A549 (cell line): Measurements from ENCODE around the gene AKAP6.

Experiments
- CTCF ChIP-seq: fragments of >200 bp; sonication (Bioruptor Twin); formaldehyde crosslinking; IDR thresholded peaks from 3 replicates; pipeline ENCODE4 v1.5.1; 2016
- FOSB ChIP-seq: fragments of 250-450 bp; sonication (Bioruptor Pico); IDR thresholded peaks from 2 replicates; pipeline ENCODE4 v1.5.0; 2020; ENCODE audit warnings: mild to moderate bottlenecking, moderate library complexity
- POLR2A ChIP-seq: IDR thresholded peaks from 2 replicates; pipeline ENCODE4 v1.6.1; 2012; ENCODE audit warnings: mild to moderate bottlenecking, low read length
- REST ChIP-seq: fragments of 200-600 bp; sonication (generic); IDR thresholded peaks from 2 replicates; pipeline ENCODE4 v1.6.1; 2016; ENCODE audit warnings: antibody characterized with exemption, mild to moderate bottlenecking, moderate library complexity
- ZNF302 ChIP-seq: fragments of 250-450 bp; sonication (Bioruptor Pico); IDR thresholded peaks from 2 replicates; pipeline ENCODE4 v1.9.0; 2021; ENCODE audit warnings: inconsistent platforms, mild to moderate bottlenecking, moderate library complexity

GRCh38 chr14:32584079-32584478 is 255.0 kb downstream of the AKAP6 start:
- TF ChIP-seq FOSB (CRISPR knock-in tag) (no peak), CTCF (no peak), ZNF302 (CRISPR knock-in tag) (no peak), POLR2A (no peak), REST (no peak)
